GM21381 (cell line): ENCODE measurements around the gene VWC2L.

Source experiments
- ATAC-seq: cut with Tn5 transposase; IDR thresholded peaks from one replicate; pipeline ENCODE4 v1.9.1; 2021; ENCODE audit warnings: mild to moderate bottlenecking, moderate library complexity; ENCODE audit not compliant: unreplicated experiment

Gene VWC2L

GRCh38 chr2:214533541-214533940 lies 122.7 kb downstream of the VWC2L start:
- no peak for ATAC-seq

- ATAC-seq: no peak
Measured at GRCh38 chr2:214536625-214537024, 125.8 kb downstream of the VWC2L start.

GRCh38 chr2:214537929-214538328 lies 127.1 kb downstream of the VWC2L start:
- ATAC-seq: no peak

- ATAC-seq: no peak
Measured at GRCh38 chr2:214542295-214542694, 131.4 kb downstream of the VWC2L start.

- no peak for ATAC-seq
Measured at GRCh38 chr2:214542866-214543265, 132.0 kb downstream of the VWC2L start.

GRCh38 chr2:214543386-214543955 lies 132.6 kb downstream of the VWC2L start:
- no peak for ATAC-seq

- no peak for ATAC-seq
Measured at GRCh38 chr2:214545898-214546542, 135.2 kb downstream of the VWC2L start.

- ATAC-seq: no peak
Measured at GRCh38 chr2:214547931-214548330, 137.1 kb downstream of the VWC2L start.

- ATAC-seq: no peak
Measured at GRCh38 chr2:214549946-214550345, 139.1 kb downstream of the VWC2L start.

GRCh38 chr2:214550786-214551185 lies 139.9 kb downstream of the VWC2L start:
- ATAC-seq: no peak

- ATAC-seq: no peak
Measured at GRCh38 chr2:214557884-214558283, 147.0 kb downstream of the VWC2L start.

- no peak for ATAC-seq
Measured at GRCh38 chr2:214558341-214558740, 147.5 kb downstream of the VWC2L start.

GRCh38 chr2:214560176-214560575 lies 149.3 kb downstream of the VWC2L start:
- no peak for ATAC-seq

- ATAC-seq: no peak
Measured at GRCh38 chr2:214560618-214561190, 149.8 kb downstream of the VWC2L start.

- no peak for ATAC-seq
Measured at GRCh38 chr2:214565246-214565645, 154.4 kb downstream of the VWC2L start.

- ATAC-seq: no peak
Measured at GRCh38 chr2:214566457-214566856, 155.6 kb downstream of the VWC2L start.

- no peak for ATAC-seq
Measured at GRCh38 chr2:214569419-214570035, 158.7 kb downstream of the VWC2L start.

GRCh38 chr2:214574084-214574781 lies 163.4 kb downstream of the VWC2L start:
- ATAC-seq: no peak

GRCh38 chr2:214575030-214575429 lies 164.2 kb downstream of the VWC2L start:
- no peak for ATAC-seq

GRCh38 chr2:214575465-214575864 lies 164.6 kb downstream of the VWC2L start:
- no peak for ATAC-seq

GRCh38 chr2:214577769-214578168 lies 166.9 kb downstream of the VWC2L start:
- ATAC-seq: no peak

GRCh38 chr2:214578442-214578841 lies 167.6 kb downstream of the VWC2L start:
- no peak for ATAC-seq
